Astrocyte of the spinal cord (primary cell): ENCODE results near the gene RAB44.

Experiments used
- DNase-seq: peaks from one replicate; pipeline ENCODE4 v3.0.0; 2011; ENCODE audit warnings: low read depth, low spot score
- H3K4me3 ChIP-seq: 2 replicates; pipeline ENCODE4 v1.5.1; 2011; ENCODE audit warnings: low read depth, mild to moderate bottlenecking, low read length, moderate library complexity
- CTCF ChIP-seq: IDR thresholded peaks from 2 replicates; pipeline ENCODE4 v1.5.1; 2012; ENCODE audit warnings: low read depth, mild to moderate bottlenecking, low read length, inconsistent platforms
- in situ Hi-C: cut with HindIII; loops from 2 replicates; pipeline ENCODE4 v1.10.0; 2017; ENCODE audit warnings: low sequenced_read_pairs

Gene RAB44

GRCh38 chr6:36754582-36755434 is 57.2 kb downstream of the RAB44 start:
- H3K4me3 ChIP-seq: no peak overlapping the region
- TF ChIP-seq CTCF: no peak
- in situ Hi-C loops: no loop called here
- no peak for DNase-seq

- DNase-seq: peak; percentile 19
- in situ Hi-C loops: no loop called here
- H3K4me3 ChIP-seq: no peak overlapping the region
- no peak for TF ChIP-seq CTCF
These were observed 58.1 kb downstream of the RAB44 start for GRCh38 chr6:36755435-36756348.

- in situ Hi-C loops: no loop called here
- TF ChIP-seq CTCF: no peak
- DNase-seq: no peak
- no peak overlapping the region for H3K4me3 ChIP-seq
These were observed 59.2 kb downstream of the RAB44 start for GRCh38 chr6:36756786-36757185.

- TF ChIP-seq CTCF: no peak
- no peak for DNase-seq
- no peak overlapping the region for H3K4me3 ChIP-seq
- in situ Hi-C loops: no loop called here
These were observed 59.6 kb downstream of the RAB44 start for GRCh38 chr6:36757206-36757605.

GRCh38 chr6:36757943-36758508 is 60.4 kb downstream of the RAB44 start:
- DNase-seq: no peak
- in situ Hi-C loops: no loop called here
- no peak overlapping the region for H3K4me3 ChIP-seq
- no peak for TF ChIP-seq CTCF

GRCh38 chr6:36758516-36759147 is 61.0 kb downstream of the RAB44 start:
- no peak for DNase-seq
- no peak overlapping the region for H3K4me3 ChIP-seq
- in situ Hi-C loops: no loop called here
- no peak for TF ChIP-seq CTCF
